IPS-18c (cell line): ENCODE results near the gene ADRA1B.

Experiments used
- H3K4me3 ChIP-seq: 2 replicates; pipeline ENCODE4 v1.7.0; 2013; ENCODE audit warnings: low read depth, mild to moderate bottlenecking, low read length, moderate library complexity; ENCODE audit not compliant: insufficient read depth
- H3K9me3 ChIP-seq: one replicate; pipeline ENCODE4 v1.6.1; 2013; ENCODE audit warnings: mild to moderate bottlenecking, low read length, moderate library complexity; ENCODE audit not compliant: control insufficient read depth, insufficient read depth

Gene ADRA1B

DNA sequence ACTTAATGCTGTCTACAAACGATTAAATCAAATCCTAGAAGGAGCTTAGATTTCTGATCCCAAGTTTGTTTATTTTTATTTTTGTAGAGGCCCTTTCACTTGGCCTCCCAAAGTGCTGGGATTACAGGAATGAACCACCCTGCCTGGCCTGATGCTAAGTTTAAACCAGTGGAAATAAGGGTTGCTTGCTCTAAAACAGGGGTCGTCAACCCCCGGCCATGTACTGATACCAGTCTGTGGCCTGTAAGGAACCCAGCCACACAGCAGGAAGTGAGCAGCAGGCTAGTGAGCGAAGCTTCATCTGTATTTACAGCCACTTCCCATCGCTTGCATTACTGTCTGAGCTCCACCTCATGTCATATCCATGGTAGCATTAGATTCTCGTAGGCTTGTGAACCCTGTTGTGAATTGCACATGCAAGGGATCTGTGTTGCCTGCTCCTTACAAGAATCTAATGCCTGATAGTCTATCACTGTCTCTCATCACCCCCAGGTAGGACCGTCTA, 104.0 kb downstream of the ADRA1B start:
- H3K9me3 ChIP-seq, result peaks cover 3% of the 10 kb centered on the region
- H3K4me3 ChIP-seq, result no peak overlapping the region

DNA sequence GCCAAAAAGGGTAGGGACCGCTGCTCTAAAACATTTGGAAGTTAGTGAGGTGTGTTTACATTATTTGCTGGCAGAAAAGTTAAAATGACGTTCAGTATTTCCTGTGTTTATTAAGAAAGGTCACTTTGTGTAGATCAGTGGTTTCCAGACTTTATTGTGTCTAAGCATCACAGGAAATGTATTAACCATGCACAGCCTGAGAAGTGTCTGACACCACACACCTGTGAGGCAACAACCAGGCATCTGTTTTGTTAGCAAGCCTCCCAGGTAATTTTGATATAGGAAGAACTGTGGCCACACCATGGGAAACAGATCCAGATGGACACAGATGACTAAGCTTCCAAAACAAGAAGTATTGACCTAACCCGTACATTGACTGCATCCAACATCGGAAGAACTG, 104.7 kb downstream of the ADRA1B start:
- Histone ChIP-seq H3K4me3 (no peak overlapping the region), H3K9me3 (peaks cover 3% of the 10 kb centered on the region)

DNA sequence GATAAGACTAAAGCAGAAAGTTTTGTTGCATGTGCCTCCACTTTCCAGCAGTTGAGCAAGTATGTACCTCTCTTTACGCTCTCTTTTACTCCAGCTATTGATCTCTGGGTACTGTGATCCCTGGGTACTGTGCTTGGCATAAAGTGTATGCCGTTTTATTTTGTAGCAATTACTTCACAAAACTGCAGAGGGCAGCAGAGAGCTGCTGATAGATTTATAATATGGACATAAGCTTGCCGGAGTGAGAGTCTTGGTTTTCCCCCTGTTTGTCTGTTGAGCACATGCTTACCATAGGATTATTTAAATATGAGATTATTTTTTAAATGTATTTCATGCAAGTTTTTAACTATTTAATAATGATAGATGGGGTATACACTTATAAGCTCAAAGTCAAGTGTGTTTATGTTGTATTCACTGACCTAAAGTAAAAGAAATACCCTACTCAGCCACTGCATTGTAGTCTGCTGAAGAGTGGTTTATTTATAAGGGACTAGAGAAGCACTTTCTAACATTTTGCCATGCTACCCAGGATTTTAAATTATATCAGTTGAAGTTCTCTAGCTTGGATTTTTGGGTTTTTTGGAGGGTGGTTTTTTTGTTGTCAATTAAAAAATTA, 105.7 kb downstream of the ADRA1B start:
- Histone ChIP-seq H3K9me3 (peaks cover 3% of the 10 kb centered on the region), H3K4me3 (no peak overlapping the region)
